Glomerular endothelial cell (primary cell): ENCODE measurements around the gene GALNT9. TPM values are rescaled to one million over a fixed set of nuclear protein-coding genes. Genes with fewer than 3 reads are reported as not detected.
"Not testable (repeated sequence)": the region's sequence is repeated elsewhere in the genome, so short reads cannot be mapped to it uniquely, and the experiment has no call there.

Source experiments
- DNase-seq: peaks from one replicate; pipeline ENCODE4 v3.0.0-alpha.2; 2011; ENCODE audit warnings: low read depth, low spot score; ENCODE audit errors: extremely low read depth
- total RNA-seq: library from RNA; depleted of rRNA; stranded (reverse); fragments of >200 nt; gene quantifications from 2 replicates; pipeline ENCODE4 v1.2.3, GENCODE V29; 2015

GALNT9 gene
- total RNA-seq, 1 donor from 2014 or later: 0.35 TPM

- no peak for DNase-seq
Measured at GRCh38 chr12:132204063-132204792, 125.2 kb downstream of the GALNT9 start.

- DNase-seq: no peak
Measured at GRCh38 chr12:132202929-132203721, 126.3 kb downstream of the GALNT9 start.

- no peak for DNase-seq
Measured at GRCh38 chr12:132201391-132202120, 127.8 kb downstream of the GALNT9 start.

- DNase-seq: no peak
Measured at GRCh38 chr12:132200800-132201199, 128.6 kb downstream of the GALNT9 start.

- DNase-seq: no peak
Measured at GRCh38 chr12:132199526-132200319, 129.7 kb downstream of the GALNT9 start.

GRCh38 chr12:132199101-132199500 lies 130.3 kb downstream of the GALNT9 start:
- DNase-seq: no peak

GRCh38 chr12:132197581-132198354 lies 131.6 kb downstream of the GALNT9 start:
- DNase-seq: no peak

DNA sequence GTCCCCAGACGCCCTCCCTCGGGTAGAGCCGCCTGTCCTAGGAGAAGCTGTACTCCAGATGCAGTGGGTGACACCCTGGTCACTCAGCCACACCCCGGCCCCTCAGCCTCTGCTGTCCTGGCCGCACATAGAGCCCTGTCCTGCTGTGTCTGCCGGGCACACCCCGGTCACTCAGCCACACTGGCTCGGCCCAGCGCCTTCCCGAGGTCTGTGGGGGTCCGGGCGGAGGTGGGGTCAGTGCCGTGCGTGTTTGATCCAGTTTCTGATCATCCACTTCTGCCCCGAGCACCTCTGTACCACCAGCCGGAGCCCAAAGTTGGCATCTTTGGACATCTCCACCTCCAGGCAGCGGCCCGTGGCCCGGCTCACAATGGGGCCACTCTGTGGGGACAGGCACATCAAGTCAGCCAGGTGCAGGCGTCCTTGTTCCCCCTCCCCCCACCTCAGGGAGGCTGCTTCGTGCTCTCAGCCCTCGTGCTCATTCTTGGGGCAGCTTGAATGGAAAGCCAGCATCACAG lies 132.5 kb downstream of the GALNT9 start:
- DNase-seq: no peak

- no peak for DNase-seq
Measured at GRCh38 chr12:132196038-132196872, 133.1 kb downstream of the GALNT9 start.

GRCh38 chr12:132195242-132195641 lies 134.1 kb downstream of the GALNT9 start:
- DNase-seq: not testable (repeated sequence)

DNA sequence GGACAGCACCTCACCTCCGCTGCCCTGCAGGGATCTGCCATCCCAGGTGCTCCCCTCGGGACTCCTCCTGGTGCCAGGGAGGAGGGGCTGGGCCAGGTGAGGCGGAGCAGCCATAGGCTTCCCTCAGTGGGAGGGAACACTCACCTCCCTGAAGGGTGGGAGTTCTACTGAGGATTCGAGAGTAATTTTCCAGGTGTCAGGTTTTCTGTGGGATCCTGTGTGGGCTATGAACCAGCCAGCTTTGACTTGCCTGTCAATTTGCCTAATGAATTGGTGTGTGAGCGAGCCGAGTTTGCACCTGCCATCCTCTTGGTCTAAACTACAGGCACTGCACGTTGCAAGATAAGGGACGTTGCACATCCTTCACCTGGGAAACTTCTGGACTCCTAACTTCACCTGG lies 134.8 kb downstream of the GALNT9 start:
- DNase-seq: no peak

GRCh38 chr12:132194056-132194455 lies 135.3 kb downstream of the GALNT9 start:
- DNase-seq: no peak

DNA sequence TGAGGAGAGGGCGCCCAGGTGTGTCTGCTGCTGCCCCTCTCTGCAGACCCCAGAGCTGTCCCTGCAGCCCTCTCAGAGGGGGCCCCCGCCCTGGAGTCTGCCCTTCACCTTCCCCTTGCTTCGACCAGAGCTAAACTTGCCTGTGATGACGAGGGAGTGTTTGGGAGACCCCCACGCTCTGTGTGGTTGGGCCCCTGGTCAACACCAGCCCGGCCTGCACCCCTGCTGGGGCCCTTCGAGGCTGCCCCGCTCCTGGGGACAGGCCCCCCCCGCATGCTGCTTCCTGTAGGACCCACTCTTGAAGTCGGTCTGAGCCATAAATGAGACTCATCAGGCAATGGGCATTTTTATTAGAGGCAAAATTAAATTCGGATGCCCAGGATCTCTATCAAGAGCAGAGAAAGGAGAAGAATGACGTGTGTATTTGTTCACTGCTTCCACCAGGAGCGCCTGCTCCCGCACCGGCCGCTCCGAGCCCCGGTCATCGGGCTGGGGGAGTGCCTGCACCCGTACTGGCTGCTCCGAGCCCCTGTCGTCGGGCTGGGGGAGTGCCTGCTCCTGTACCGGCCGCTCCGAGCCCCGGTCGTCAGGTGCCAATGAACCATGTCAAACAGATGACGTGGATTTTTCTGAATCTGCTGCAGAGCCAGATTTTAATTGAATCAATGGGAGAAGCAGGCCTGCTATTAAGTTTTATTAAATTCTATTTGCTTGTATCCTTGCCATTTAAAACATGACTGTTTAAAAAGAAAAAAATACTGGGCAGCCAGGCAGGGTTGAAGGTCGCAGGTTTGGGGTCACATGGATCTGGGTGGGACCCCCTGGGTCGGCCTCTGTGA lies 137.5 kb downstream of the GALNT9 start:
- DNase-seq: no peak

DNA sequence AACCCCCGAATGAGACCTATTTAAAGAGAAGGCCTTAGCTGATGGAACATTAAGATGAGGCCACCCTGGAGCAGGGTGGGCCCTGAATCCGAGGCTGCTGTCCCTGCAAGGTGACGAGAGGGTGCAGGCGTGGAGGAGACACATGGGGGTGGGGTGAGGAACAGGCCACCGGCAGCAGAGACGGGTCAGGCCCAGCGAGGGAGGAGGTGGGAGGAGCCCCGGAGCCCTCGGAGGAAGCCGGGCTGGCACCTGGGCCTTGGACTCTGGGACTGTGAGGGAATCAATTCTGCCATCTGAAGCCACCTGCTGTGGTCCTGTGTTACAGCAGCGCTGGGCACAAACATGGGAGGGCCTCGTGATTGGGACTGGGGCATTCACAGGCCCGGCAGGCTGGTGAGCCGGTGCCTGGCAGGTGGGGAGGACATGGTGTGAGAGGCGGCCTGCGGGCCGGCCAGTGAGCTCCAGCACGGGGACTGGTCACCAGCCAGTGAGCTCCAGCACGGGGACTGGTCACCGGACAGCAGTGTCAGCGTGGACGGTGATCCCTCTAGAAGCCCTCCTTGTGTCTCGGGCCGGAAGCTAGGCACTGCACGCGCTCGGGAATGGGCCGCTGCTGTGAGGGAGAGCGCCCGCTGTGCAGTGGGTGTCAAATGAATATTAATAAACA lies 138.4 kb downstream of the GALNT9 start:
- no peak for DNase-seq

- no peak for DNase-seq
Measured at GRCh38 chr12:132190012-132190755, 139.2 kb downstream of the GALNT9 start.

- DNase-seq: no peak
Measured at GRCh38 chr12:132189378-132190011, 139.9 kb downstream of the GALNT9 start.
